Prostate gland (tissue), 2 donors: ENCODE measurements around the gene PET117.

Source experiments
- POLR2A ChIP-seq: fragments of 450-650 bp; IDR thresholded peaks from one replicate; pipeline ENCODE4 v1.6.1; 2016; ENCODE audit warnings: antibody characterized with exemption, mild to moderate bottlenecking
- TF ChIP-seq, protein P1 (sequence below), 4 experiments: fragments of 200-600 bp in 2 of 4; fragments of 450-650 bp in 2 of 4; sonication (generic) in 2 of 4; IDR thresholded peaks; 1 replicate in 3 of 4; 2 replicates in 1 of 4; pipeline ENCODE4 v1.5.1; 2016 to 2019; ENCODE audit warnings: antibody characterized with exemption in 4 of 4, mild to moderate bottlenecking in 2 of 4, moderate library complexity in 2 of 4

- TF ChIP-seq, protein P1, sequence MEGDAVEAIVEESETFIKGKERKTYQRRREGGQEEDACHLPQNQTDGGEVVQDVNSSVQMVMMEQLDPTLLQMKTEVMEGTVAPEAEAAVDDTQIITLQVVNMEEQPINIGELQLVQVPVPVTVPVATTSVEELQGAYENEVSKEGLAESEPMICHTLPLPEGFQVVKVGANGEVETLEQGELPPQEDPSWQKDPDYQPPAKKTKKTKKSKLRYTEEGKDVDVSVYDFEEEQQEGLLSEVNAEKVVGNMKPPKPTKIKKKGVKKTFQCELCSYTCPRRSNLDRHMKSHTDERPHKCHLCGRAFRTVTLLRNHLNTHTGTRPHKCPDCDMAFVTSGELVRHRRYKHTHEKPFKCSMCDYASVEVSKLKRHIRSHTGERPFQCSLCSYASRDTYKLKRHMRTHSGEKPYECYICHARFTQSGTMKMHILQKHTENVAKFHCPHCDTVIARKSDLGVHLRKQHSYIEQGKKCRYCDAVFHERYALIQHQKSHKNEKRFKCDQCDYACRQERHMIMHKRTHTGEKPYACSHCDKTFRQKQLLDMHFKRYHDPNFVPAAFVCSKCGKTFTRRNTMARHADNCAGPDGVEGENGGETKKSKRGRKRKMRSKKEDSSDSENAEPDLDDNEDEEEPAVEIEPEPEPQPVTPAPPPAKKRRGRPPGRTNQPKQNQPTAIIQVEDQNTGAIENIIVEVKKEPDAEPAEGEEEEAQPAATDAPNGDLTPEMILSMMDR (IDR thresholded peaks at IDR 0.05) = no peak
- no peak for TF ChIP-seq POLR2A
Observed at GRCh38 chr20:18174906-18175683, 37.4 kb downstream of the PET117 start.
